ENCODE results near the gene TBC1D5. TPM values are rescaled to one million over a fixed set of nuclear protein-coding genes. Genes with fewer than 3 reads are reported as not detected.

TBC1D5 gene
- total RNA-seq, 1 donor from 2014 or later: 75.6 TPM

DNA sequence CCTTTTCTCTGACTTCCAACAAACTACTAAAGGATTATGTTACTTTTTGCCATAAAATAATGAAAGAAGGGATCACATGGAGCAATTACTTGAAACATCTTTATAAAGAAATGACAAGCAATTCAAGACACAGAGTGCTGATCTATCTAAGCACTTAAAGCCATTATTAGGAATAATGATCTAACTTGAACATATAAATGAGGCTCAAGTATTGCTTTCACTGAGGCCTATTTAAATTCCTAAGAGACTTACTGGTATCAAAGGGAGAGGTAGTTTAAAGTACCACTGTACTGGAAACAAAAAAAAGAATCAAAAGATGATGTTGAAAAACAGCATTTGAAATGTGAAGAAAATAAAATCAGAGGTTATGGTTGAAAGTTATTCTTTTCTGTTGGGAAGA lies 482.2 kb downstream of the TBC1D5 start:
- no peaks in the 10 kb centered on the region for H3K9me3 ChIP-seq
- no peaks in the 10 kb centered on the region for H3K4me1 ChIP-seq
- H3K4me3 ChIP-seq: no peak overlapping the region
- DNase-seq: no peak
- no peak for ATAC-seq
- TF ChIP-seq, protein P1, sequence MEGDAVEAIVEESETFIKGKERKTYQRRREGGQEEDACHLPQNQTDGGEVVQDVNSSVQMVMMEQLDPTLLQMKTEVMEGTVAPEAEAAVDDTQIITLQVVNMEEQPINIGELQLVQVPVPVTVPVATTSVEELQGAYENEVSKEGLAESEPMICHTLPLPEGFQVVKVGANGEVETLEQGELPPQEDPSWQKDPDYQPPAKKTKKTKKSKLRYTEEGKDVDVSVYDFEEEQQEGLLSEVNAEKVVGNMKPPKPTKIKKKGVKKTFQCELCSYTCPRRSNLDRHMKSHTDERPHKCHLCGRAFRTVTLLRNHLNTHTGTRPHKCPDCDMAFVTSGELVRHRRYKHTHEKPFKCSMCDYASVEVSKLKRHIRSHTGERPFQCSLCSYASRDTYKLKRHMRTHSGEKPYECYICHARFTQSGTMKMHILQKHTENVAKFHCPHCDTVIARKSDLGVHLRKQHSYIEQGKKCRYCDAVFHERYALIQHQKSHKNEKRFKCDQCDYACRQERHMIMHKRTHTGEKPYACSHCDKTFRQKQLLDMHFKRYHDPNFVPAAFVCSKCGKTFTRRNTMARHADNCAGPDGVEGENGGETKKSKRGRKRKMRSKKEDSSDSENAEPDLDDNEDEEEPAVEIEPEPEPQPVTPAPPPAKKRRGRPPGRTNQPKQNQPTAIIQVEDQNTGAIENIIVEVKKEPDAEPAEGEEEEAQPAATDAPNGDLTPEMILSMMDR (IDR thresholded peaks at IDR 0.05): no peak
- H3K27me3 ChIP-seq (ENCODE audit: low read depth): no peaks in the 10 kb centered on the region
- no peak overlapping the region for H3K27ac ChIP-seq
- no peaks in the 10 kb centered on the region for H3K36me3 ChIP-seq
- intact Hi-C loops (cut with DNase I): no loop called here

DNA sequence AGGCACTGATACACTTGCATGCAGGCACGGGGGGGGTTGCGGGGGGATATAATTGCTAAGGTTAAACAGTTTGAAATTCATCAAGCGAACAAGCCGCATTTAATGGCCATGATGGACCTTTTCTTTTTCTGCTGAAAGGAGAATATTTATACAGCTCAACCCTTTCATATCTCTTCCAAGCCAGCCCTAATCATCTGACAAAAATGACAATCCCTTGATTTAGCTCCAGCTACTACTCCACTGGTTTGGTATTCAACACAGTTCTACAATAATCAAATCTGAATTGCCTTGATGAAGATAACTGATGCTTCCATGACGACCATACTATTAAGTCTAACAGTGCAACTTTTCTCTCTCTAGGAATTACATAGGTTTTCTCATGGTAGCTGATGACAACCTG lies 482.7 kb downstream of the TBC1D5 start:
- DNase-seq (no peak), ATAC-seq (no peak)
- Histone ChIP-seq H3K4me3 (no peak overlapping the region), H3K4me1 (no peaks in the 10 kb centered on the region), H3K27me3 (ENCODE audit: low read depth) (no peaks in the 10 kb centered on the region), H3K9me3 (no peaks in the 10 kb centered on the region), H3K36me3 (no peaks in the 10 kb centered on the region), H3K27ac (no peak overlapping the region)
- intact Hi-C loops (cut with DNase I): loop anchor here (5.0 kb wide), 1 partner anchor 153 kb away; no protein-coding TSS in a partner anchor
- TF ChIP-seq, protein P1 (IDR thresholded peaks at IDR 0.05): no peak

DNA sequence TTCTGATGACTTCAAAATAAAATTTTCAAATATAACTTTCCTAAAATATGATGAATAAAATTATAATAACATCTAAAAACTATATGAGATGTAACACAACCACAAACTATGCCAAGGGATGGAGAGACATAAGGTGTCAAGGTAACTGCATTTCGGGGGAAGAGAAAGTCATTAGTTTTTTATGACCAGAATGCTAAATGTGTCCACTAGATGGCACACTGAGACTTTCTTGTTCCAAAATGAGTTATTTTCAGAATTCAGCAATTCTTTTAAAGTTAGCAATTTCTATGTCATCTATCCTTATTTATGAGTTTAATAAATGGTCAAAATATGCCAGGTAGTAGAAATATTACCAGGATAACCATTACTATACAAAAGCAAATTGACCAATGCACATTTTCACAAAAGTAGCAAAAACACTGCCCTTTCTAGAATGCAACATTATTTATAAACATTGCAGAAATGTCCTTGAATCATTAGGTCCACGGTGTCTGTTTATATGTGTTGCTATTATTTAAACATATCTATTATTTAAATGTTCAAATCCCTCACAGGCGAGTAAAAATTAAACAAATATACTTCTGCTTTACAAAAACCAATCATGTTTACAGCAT lies 483.5 kb downstream of the TBC1D5 start:
- ATAC-seq: no peak
- TF ChIP-seq, protein P1 (IDR thresholded peaks at IDR 0.05): peak; percentile 79
- Histone ChIP-seq H3K27me3 (ENCODE audit: low read depth) (no peaks in the 10 kb centered on the region), H3K4me1 (no peaks in the 10 kb centered on the region), H3K36me3 (no peaks in the 10 kb centered on the region), H3K9me3 (no peaks in the 10 kb centered on the region), H3K4me3 (no peak overlapping the region), H3K27ac (no peak overlapping the region)
- no peak for DNase-seq
- intact Hi-C loops (cut with DNase I): loop anchor here (5.0 kb wide), 1 partner anchor 153 kb away; no protein-coding TSS in a partner anchor

DNA sequence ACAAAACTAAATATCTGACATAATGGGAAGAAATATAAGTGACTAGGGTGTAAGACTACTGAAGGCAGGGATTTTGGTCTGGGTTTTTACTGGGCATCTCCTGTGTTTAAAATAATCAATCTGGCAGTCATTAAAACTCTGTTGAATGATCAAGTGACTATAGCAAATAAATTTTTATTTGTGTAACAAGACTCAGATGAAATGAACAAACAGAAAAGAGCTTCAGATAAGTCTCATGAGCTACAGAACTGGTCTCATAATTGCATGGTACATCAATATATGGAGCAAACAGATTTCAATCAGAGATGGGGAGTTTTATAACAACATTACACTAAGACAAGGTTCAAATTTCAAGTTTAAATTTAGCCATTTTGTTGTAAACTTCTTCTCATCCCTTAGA lies 485.2 kb downstream of the TBC1D5 start:
- DNase-seq (no peak), ATAC-seq (no peak)
- H3K36me3 ChIP-seq: no peaks in the 10 kb centered on the region
- H3K9me3 ChIP-seq: no peaks in the 10 kb centered on the region
- no peak overlapping the region for H3K27ac ChIP-seq
- TF ChIP-seq, protein P1 (IDR thresholded peaks at IDR 0.05): no peak
- no peak overlapping the region for H3K4me3 ChIP-seq
- no peaks in the 10 kb centered on the region for H3K4me1 ChIP-seq
- intact Hi-C loops (cut with DNase I): loop anchor here (5.0 kb wide), 1 partner anchor 155 kb away; no protein-coding TSS in a partner anchor
- no peaks in the 10 kb centered on the region for H3K27me3 ChIP-seq (ENCODE audit: low read depth)

DNA sequence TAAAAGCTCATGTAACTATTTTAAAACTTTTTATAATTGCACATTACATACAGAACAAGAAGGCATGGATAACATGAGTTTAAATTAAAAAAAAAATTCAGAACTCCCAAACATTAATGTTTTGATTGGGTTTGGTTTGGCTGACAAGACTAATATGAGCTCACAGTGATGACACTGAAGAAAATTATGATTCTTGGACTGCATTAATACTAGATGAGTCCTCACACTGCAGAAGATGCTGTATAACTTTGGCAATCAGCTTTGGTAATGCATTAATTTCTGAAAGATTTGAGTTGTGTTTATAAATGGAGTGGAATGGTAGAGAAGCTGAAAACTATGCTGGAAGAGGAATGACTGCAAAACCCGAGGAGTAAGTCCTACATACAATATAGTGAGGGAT lies 498.8 kb downstream of the TBC1D5 start:
- intact Hi-C loops (cut with DNase I): no loop called here

More for the DNA sequence above, 498.8 kb downstream of the TBC1D5 start:
- ATAC-seq: no peak
- no peaks in the 10 kb centered on the region for H3K9me3 ChIP-seq
- no peaks in the 10 kb centered on the region for H3K27me3 ChIP-seq (ENCODE audit: low read depth)
- H3K36me3 ChIP-seq: no peaks in the 10 kb centered on the region
- no peak overlapping the region for H3K4me3 ChIP-seq
- H3K4me1 ChIP-seq: no peaks in the 10 kb centered on the region
- H3K27ac ChIP-seq: no peak overlapping the region
- TF ChIP-seq, protein P1 (IDR thresholded peaks at IDR 0.05): no peak
- no peak for DNase-seq
